SHP77 treated with DMSO at 0.1 percent for 48 hours (cell line): Measurements from ENCODE around the gene GMDS.
A peak's percentile ranks its signal among the peaks of the same experiment; 100 is the strongest.
"Not testable (repeated sequence)": the region's sequence is repeated elsewhere in the genome, so short reads cannot be mapped to it uniquely, and the experiment has no call there.

ENCODE experiments used
- DNase-seq: peaks from one replicate; lab custom pipeline; 2025; lab: John Stamatoyannopoulos, UW

The GMDS gene

DNA sequence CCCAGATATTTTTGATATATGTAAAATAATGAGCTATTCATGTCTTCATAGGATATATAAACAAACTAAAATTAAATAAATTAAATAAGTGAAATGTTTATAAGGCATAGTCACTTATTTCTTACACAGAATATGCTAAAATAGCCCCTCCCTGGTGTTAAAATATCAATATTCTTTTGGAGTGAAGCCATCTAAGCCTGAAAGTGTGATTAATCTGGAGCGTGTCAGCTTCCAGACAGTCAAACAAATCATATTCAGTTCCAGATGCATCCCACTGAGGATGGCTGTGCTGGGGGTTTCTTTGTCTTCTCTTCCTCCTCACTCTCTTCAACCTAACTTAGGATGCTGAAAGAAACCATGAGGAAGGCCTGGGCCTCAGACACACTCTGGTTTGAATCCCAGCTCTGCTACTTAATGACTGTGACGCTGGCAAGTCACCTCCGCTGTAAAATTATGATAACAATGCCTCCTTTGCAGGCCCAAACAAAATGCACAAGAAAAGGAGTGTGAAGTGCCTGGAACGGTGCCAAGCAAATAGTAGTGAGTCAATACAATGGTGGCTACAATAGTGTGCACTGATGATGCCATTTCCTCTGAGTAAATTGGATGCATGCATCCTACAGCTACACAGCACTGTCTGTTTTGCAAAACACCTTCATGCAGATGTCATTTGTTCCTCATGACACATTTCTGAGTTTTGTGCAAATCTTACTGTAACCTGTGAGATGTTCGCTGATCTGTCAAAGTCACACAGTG is 474.3 kb downstream of the GMDS start:
- DNase-seq = peak; percentile 78

DNA sequence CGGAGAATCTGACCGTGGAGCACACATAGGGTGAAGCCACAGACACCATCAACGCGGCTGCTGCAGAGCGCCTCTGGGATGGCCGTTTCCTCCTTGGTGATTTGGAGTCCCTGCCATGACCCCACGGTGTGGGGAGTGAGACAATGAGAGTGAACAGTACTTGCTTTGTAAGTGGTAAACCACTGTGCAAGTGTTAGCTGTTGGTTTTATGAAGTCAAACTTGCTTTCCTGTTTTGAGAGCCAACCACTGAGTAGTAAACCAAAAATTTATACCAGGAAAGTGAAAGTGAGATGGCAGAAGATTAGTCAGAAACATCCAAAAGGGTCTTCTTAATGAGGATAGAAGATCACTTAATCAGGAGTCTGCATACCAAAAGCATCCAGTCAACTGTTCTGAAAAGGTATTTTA is 475.0 kb downstream of the GMDS start:
- DNase-seq = no peak

DNA sequence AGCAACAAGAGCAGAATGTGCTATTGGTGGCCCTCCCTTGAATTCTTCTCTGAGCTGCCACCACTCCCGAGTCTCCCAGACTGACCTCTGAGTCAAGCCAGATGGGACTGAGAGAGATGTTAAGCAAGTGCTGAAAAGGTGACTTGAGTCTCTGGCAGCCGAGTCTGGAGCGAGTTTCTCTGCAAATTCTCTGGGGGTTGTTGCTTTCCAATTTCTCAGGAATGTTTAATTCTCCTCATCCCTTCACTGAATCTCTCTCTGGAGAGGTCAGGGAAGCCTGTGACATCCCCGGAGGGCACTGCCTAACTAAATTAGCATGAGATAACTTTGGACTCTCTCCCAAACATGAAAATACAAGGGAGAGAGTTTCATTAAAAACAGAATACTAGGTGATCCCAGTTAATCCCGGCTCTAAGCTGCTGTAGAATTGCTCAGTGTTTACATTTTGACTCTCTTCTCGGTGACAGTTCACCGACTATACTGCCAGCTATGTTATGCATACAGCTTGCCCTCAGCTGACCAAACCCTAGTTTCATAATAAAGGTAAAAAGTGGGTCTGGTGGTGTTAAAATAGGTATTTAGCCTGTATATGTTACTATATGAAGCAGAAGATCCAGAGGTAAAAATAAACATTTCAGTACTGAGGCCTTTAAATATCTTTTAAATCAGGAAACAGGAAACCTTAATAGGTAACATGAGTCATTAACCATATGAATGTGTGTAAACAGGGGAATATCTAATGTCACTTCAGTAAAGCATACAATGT is 477.7 kb downstream of the GMDS start:
- DNase-seq = no peak

DNA sequence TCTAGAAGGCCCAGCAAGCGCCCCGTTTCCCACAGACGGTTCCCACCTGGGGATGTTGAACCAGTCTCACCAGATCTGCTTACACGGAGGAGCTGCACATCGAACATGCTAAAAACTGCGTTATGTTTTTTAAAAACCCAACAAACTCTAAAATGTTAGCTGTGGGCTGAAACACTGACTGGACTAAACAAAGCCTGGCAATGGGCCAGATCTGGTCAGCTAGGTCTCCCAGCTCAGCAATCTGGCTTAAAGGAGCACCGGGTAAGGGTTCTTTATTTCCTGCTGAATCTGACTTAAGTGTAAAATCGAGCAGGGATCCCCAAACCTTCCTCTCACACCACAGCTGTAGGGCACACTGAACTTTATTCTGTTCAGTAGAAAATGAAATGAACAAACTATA is 478.8 kb downstream of the GMDS start:
- DNase-seq = no peak

DNA sequence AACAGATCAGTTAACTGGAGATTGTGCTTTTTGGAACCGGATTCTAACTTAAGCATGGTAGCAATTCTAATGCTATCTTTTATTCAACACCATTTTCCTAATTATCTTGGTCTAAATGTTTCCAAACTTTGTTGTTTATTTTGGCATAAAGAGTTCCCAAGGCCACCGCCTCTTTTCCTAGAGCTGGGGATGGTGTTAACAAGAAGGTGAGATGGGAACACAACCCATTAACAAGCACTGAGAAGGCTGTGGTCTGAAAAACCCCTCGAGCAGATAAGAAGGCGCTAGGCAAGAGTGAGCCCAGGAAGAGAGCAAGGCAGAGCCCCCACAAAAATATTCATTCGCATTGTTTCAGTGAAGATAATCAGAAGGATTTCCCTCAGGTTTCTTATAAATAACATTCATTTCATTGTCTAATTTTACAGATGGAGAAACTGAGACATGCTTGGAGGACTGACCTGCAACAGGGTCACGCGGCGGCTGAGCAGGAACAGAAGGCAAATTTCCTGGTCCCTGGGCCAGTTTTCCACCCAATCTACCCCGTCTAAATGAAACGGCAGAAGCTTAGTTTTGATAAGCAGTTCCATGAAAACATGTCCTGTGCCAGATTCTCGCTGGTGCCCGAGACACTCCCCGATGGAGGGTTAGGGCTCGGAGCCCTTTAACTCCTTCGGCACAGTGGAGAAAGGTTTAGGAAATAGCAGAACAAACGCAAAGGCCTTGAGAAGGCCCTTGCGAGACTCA is 480.1 kb downstream of the GMDS start:
- DNase-seq = no peak

DNA sequence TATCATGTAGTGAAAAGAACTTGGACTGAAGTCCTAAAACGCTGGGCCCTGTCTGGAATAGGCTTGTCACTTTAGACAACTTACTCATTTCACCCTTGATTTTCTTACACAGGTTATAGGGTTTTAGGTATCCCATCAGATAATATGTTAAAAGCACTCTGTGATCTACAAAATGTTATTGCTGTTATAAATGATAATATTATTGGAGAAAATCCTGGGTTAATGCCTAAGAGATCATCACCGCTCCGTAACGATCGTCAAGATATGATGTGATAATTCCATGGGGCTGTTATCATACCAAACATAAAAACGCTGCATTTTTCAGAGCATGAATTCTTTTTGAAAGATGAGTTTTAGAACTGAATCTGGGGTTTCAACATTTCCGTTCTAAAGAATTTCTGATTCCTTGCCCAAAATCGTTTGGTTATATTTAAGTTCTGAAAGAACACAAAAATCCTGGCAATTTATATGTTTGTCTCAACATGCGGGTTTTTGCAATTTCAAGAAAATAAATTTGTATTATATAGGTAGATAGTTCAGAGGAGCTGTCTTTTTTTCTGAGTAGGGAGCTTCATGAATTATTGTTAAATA is 480.9 kb downstream of the GMDS start:
- no peak for DNase-seq

DNA sequence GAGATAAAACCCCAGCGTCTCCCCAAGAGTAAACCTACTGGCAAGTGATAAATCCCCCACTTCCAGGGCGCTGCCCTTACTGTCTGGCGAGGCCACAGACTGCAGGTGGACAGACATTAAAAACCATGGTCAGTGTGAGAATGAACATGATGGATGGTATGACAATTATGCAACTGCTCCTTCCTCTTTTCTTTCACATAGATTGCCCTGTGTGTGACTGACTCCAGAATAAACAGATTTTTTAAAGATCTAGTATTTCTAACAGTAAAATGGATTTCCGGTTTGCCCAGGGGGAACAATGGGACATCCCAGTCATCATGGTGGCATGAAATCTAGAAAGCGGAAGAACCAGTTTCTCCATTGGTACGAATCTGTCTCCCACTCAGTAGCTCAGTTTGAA is 482.0 kb downstream of the GMDS start:
- no peak for DNase-seq

DNA sequence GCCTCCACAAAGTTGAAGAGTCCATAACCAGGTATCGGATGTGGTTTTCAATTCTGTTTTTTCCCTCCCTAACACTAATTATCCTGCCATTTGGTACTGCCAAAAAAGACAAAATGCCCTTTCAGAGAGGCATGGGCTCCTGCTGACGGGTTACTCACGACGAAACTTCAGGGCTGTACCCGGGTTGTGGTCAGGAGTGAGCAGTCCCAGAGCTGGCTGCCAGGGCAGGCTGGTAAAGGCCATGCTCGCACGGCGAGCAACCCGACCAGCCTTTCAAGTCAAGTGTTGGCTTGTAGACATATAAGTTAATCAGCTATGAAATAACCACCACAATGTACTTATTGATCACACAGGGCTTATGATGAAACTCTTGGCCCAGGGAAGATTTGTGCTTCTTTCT is 483.2 kb downstream of the GMDS start:
- no peak for DNase-seq

DNA sequence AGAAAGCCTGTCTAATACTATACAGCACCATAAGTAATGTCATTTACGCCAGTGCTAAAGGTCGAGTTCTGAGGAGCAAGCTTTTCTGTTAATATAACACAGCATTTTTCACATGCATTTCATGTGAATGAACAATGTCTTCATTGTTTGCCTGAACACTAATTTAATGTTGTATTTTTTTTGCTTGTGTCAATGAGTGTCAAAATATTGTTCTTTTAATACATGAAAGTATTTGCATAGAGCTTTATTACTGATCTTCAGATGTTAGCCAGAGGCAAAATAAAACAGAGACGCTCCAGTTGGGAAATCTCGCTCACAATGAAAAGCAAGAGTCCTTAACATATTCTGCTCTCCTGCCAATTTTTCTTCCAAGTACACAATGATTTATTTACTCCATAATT is 483.9 kb downstream of the GMDS start:
- no peak for DNase-seq

DNA sequence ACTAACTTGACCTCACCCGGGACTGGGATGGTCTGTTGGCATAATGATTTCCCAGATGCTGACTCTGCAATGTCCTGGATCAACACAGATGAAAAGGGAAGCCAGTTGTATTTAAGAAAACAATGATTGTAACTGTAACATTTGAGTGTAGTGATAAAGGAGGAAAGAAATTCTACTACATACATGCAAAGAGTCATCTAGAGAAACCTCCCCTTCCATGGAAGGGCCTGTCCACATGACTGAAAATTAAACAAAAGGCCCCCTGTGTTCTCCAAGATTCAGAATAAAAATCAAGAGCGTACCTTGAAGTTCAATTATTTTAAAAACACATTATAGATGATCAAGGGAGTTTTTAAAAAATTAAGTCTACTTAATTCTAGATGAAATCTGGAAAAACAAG is 484.5 kb downstream of the GMDS start:
- no peak for DNase-seq

DNA sequence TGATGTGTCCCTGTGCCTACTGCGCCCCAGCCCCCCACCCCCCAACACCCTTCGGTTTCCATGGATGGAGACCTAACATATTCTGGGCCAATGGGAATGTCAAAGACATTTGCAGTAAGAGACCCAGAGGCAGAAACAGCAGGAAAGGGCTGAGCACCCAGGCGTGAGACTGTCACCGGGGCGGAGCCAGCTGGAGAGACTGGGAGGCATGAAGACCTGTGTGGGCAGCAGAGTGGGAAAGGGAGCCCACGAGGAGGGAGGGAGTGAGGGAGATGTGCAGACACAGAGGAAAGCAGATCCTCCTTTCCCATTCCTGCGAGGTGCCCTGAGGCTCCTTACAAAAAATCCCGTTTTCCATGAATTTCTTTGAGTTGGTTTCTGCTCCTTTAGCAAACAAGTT is 485.5 kb downstream of the GMDS start:
- no peak for DNase-seq

DNA sequence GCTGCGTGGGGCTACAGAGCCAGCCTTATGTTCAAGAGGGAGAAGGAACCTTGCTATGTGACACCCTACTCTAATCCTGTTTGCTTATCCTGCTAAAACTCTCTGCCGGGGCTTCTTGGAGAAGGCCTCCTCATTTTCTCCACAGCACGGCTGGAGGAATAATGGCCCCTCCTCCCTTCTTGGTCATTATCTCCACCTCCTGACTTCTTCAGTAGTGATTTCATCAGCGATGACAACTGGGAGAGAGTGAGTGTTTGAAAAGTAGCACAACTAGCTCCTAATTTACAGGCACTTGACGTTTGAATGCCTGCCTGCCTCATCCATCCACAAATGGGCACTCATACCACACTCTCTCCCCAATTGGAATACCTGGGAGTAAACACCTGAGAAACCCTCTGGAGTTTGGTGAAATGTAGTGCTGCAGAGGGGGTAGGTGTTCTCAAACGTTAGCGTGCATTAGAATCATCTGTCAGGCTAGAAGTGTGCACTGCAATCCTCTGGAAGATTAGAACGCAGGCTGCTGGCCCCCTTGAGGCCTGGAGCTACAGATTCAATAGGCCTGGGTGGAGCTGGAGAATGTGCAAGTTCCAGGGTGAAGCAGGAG is 487.2 kb downstream of the GMDS start:
- no peak for DNase-seq

DNA sequence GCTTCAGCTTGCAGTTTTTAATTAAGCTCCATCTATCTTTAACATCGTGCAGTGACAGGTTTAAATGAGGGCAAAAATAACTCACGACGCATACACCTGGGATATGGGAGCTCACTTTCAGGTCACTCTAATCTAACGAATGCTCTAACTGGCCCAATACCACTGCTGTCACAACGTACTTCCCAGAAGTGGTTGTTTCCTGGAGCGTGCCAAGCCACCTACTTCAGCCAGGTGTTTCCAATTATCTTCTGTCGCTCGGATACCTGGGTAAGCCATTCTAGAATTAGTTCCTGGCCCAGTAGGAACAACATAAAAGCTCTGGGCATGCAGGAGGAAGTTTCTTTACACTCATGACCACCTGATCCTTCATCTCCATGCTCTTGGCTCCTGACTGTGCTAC is 488.3 kb downstream of the GMDS start:
- peak; percentile 52 for DNase-seq

DNA sequence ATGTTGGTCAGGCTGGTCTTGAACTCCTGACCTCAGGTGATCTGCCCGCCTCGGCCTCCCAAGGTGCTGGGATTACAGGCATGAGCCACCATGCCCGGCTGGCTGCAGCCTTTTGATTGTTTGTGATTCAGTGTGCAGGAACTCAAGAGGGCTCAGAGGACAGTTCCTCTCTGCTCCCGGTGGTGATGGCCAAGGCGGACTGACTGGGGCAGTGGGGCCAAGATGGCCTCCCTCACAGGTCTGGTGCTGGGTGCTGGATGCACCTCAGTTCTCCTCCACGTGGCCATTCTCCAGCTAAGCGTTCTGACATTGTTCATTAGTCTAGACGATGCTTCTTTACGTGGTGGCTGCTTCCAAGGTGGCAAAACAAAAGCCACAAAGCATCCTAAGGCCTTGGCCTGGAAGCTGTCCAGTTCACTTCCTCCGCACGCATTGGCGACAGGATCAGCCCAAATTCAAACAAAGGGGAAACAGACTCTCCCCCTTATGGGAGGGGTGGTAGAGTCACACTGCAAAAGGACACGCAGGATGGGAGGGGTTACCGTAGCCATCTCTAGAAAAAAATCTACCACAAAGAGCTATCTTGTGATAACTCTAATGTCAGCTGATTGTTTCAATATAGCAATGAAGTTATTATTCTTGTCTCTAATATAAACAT is 488.8 kb downstream of the GMDS start:
- peak; percentile 52 for DNase-seq

DNA sequence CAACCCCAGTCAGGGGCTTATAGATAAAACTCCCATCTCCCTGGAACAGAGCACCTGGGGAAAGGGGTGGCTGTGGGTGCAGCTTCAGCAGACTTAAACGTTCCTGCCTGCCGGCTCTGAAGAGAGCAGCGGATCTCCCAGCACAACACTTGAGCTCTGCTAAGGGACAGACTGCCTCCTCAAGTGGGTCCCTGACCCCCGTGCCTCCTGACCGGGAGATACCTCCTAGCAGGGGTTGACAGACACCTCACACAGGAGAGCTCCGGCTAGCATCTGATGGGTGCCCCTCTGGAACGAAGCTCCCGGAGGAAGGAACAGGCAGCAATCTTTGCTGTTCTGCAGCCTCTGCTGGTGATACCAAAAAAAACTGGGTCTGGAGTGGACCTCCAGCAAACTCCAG is 494.3 kb downstream of the GMDS start:
- DNase-seq = not testable (repeated sequence)

DNA sequence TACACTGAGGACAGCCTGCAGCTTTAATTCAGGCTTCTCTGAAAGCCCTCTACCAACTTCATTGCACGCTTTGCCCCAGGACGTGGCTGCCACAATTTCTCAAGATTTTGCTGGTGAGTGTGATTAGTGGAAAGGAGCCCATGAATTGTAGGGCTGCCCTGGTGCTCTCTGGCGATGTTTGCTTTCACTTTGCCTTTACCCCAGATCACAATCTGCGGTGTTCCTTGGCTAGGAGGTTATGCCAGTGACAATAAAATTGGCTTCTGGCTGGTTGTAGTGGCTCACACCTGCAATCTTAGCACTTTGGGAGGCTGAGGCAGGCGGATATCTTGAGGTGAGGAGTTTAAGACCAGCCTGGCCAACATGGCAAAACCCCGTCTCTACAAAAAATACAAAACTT is 496.4 kb downstream of the GMDS start:
- no peak for DNase-seq

DNA sequence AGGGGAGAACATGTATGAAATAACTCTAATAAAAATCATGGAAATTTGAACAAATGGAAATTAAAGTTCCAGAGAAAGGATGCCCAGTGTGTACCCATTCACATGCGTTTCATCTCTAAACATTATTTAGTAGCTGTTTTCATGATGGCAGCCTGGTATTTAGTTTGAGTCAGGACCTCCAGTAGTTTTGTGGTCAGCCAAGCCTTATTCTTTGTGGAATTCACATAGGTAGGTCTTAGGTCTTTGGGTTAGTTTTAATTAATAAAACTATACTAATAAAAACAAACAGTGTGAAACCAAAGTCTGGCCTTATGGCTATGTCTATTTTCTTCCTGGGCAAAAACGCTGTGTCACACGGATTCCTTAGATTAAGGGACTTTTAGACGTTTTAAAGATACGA is 497.9 kb downstream of the GMDS start:
- no peak for DNase-seq

DNA sequence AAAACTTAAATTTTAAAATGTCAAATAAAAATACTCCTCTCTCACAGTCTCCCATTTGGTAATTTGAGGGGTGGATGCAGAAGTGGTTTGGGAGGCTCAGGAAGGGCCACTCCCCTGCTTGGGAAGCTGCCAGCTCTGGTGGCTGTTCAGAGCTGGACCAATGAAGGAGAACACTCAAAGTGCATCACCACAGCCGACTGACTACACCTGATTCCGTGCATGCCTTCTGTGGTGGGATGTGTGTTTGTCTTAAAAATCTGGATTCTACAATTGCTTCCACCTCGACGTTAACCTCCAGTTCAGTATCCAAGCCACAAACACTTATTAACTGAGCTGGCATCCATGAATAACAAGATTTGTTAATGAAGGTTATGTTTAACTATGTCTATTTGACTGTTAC is 498.4 kb downstream of the GMDS start:
- DNase-seq = no peak

DNA sequence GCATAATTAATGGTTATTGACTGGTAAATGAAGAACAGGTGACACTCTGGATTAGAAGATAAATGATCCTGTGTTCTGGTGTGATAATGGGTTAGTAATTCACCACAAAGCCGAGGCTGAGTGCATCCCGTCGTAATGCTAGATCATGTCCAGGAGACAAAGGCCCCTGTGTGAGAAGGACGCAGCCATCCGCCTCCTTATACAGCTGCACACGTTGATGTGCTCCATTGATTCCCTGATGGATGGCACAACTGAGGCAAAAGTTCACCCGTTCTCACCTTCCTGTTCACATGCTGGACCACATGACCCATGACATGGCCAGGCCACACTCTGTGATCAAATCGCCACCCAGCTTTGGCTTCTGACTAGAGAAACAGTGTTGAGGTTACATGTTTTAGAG is 499.6 kb downstream of the GMDS start:
- no peak for DNase-seq

DNA sequence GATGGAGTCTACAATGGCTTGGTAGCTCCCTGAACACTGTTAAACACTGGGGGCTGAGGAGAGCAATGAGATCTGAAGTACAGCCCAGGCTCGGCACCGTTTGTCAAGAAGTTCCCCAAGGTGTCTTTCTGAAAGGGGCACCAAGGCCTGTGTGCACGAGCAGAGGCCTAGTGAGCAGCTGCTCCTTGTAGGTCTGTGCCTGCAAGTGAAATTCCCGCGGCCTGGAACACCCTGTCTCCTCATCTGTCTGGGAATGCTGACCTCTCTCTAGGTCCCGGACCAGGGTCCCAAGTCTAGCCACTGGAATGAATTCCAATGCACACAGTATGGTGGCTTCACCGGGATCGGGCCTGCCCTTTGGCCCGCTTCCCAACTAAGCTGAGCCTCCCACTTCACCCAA is 500.9 kb downstream of the GMDS start:
- no peak for DNase-seq

DNA sequence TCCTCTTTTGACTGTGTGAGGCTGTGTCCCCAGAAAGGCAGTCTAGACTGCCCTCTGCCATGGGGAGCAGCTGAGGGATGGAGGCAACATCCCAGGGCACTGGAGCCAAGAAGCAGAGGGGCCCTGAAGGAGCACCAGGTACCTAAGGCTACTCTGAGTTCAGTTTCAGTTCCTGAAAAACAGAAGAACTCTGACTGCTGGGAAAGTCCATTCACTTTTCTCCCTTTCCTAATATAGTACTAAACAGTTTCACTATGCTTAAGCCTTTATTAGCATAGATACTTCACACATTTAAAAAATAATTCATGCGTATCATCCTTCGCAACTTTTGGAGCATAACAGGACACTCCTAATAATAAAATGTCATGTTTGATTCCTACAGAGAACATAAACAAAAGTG is 505.7 kb downstream of the GMDS start:
- no peak for DNase-seq

DNA sequence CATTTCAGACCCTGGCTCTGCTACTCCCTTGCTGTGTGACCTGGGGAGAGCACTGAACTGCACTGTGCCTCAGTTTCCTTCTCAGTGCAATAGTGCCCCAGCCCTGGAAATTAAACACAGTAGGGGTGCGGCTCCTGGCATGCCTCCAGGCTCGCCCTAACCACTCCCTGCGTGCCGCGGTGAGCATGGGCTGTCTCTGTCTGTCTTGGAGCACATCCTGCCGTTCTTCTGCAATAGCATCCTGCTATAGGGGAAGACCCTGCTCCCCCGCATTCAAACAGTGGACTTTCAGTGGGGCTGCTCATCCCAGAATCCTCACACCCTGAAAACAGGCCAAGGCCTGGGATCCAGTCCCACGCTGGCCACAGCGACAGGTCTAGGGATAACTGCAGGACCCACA is 506.2 kb downstream of the GMDS start:
- DNase-seq = no peak
